GM19023 (cell line): Measurements from ENCODE around the gene PSD.

Source experiments
- ATAC-seq: cut with Tn5 transposase; IDR thresholded peaks from one replicate; pipeline ENCODE4 v1.9.1; 2021; ENCODE audit warnings: mild to moderate bottlenecking, moderate library complexity; ENCODE audit not compliant: unreplicated experiment

PSD gene

DNA sequence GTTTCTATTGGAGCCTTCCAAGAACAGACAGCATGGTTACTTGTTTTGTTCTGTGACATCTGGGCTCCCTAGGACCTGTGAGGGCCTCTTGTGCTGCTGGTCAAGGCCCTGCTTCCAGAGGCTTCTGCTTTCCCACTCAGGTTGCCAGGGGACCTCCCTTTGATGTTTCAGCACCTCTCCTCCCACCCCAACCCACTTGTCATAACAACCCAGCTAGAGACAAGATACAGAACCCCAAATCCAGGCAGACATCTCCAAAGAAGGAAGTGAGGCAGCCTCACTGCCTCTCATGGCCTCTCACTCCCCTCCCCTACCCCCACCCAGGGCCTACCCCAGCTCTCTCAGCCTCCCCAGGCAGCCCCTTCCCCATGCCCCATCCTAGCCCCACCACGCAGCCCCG, 11.8 kb downstream of the PSD start:
- ATAC-seq, result no peak

GRCh38 chr10:102405632-102406031, 13.0 kb downstream of the PSD start:
- no peak for ATAC-seq

DNA sequence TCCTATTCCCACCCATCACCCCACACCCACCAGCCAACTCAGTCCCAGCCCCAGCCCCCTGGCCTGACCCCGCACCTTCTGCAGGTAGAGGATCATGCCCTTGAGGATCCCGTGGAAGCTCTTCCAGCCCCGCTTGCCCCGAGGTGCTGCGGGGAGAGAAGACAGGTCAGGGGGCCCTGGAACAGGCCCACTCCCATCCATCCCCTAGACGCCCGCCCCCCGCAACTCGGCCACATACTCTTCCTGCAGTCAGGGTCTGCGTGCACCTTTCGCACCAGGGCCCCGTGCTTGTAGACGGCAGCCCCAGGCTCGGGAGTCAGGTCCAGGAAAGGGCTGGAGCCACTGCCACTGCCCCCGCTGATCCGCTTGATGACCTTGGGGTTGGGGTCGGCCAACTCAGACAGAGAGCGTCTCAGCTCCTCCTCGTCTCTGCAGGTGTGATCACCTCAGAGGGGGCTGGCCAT, 13.4 kb downstream of the PSD start:
- no peak for ATAC-seq

DNA sequence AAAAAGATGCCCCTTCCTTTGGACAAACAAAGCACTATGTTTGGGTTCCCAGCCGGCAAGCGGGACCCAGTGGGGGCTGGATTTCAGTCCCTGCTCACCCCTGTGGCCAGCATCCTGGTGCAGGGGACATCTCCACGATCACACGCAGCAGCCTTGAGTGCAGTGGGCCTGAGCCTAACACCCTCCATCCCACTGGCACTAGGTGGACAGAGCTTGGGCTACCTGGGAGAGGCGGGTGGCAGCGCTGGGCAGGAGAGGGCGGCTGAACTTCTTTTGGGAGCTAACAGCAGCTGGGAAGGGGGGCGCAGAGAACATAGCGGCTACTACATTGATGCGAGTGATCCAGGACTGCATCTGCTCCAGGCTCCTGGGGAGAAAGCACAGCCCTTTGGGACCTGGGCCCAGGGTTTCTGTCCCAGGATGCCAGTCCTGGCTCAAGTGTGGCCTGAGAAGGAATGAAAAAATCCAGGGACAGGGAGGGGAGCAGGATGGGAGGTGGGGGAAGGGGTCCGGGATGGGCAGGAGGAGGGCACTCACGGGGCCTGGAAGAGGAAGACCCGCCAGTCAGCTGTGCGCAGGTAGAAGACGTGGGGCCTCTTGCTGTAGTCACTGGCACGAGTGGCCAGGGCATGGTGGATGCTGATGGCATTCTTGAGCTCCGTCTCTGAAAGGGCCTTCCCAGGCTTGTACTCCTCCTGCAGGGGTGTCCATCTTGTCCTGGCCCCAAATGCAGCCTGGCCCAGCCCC, 14.1 kb downstream of the PSD start:
- no peak for ATAC-seq

DNA sequence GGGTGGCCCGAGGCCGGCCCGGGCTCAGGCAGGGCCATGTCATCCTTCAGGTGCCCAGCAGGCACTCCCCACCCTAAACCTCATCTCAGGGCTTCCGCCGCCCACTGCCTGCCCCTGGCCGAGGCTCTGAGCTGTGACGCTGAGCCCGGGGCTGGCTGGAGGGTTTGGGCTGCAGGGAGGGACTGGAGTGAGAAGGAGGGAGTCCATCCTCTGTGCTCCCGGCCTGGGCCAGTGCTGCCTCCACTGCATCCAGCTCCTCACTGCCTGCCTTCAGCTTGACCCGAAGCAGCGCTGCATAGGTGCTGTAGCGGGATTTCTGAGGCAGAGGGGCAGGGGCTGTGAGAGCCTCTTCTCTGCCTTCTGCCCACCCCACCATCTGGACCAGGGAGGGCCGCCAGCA, 15.5 kb downstream of the PSD start:
- ATAC-seq, result no peak

- no peak for ATAC-seq
Measured at GRCh38 chr10:102402512-102402896, 16.1 kb downstream of the PSD start.

- ATAC-seq, result no peak
Measured at GRCh38 chr10:102401735-102402511, 16.7 kb downstream of the PSD start.

DNA sequence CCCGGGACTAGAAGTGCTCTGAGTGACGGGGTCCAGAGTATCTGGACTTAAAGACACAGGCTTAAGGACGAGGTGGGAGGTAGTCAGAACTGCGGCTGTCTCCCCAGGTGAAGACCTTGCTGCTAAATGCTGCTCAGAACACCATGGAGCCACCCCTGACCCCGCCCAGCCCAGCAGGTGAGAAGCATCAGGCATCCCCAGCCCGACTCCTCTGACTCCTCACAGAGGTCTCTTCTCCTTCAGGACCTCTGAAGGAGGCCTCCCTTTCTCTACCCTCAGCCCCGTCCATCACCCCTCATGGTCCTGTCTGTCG, 17.3 kb downstream of the PSD start:
- ATAC-seq, result no peak

DNA sequence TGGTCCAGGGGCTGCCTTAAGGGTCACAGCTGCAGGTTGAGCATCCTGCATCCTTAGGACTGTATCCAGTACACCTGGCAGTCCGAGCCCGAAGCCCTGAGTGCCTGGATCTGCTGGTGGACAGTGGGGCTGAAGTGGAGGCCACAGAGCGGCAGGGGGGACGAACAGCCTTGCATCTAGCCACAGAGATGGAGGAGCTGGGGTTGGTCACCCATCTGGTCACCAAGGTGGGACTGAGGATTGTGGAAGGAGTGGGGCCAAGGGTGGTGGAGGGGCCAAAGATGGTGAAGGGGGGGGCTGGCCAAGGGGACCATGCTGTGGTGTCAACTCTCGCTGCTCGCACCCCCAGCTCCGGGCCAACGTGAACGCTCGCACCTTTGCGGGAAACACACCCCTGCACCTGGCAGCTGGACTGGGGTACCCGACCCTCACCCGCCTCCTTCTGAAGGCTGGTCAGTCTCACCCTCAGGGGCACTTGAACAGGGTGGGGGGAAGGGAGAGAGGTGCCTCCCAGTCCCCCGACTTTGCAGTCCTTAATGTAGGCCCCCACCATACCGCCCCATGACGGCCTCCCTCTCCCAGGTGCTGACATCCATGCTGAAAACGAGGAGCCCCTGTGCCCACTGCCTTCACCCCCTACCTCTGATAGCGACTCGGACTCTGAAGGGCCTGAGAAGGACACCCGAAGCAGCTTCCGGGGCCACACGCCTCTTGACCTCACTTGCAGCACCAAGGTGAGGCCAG, 17.8 kb downstream of the PSD start:
- ATAC-seq, result no peak

GRCh38 chr10:102400076-102400475, 18.5 kb downstream of the PSD start:
- no peak for ATAC-seq

DNA sequence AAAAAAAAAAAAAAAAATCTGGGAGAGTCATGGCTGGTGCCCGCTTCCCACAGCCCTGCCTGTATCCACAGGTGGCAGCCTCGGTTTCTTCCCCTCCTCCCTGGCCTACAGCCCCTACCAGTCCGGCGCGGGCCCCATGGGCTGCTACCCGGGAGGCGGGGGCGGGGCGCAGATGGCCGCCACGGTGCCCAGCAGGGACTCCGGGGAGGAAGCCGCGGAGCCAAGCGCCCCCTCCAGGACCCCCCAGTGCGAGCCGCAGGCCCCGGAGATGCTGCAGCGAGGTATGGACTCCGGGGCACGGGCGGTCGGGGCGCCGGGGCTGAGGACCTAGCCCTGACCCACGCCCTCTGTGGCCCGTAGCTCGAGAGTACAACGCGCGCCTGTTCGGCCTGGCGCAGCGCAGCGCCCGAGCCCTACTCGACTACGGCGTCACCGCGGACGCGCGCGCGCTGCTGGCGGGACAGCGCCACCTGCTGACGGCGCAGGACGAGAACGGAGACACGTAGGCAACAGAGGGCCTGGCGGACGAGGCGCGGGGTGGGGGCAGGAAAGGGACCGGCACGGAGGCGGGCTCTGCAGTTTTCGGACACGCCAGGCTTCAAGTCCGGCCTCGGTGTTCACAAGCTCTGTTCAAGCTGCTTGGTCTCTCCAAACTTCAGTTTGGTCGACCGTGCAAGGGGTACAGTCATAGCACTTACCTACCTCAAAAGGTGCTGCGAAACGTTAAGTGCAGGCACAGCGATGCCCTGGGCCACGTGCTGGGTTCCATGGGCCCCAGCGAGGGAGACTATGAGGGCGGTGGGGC, 19.2 kb downstream of the PSD start:
- peak; percentile 49 for ATAC-seq

GRCh38 chr10:102398172-102399020, 20.2 kb downstream of the PSD start:
- no peak for ATAC-seq

- ATAC-seq, result no peak
Measured at GRCh38 chr10:102397222-102398171, 21.1 kb downstream of the PSD start.

DNA sequence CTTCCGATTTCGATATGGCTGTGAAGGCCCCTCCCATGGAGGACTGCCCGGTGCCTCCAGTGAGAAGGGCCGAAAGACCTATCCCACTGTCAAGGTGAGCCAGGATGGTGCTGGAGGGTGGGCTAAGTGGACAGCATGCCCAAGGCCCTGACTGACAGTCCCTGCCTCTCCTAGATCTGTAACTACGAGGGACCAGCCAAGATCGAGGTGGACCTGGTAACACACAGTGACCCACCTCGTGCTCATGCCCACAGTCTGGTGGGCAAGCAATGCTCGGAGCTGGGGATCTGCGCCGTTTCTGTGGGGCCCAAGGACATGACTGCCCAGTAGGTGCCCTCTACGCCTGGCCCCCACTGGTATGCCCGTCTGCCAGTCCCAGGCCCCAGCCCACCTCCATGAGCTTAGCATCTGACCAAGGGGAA, 21.8 kb downstream of the PSD start:
- ATAC-seq, result no peak

DNA sequence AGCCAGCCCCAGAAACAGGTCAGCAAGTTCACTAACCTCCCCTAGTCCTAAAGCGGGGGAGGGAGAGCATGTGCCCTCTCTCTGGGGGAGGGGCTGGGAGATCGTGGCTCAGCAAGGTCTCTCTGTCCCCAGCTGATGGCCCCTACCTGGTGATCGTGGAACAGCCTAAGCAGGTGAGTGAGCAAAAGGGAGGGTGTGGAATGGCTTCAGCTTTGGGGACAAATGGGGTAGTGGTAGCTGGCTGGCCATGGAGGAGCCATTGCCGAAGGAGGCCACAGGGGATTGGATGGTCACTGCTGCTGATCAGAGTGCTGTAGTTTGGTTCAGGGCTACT, 22.3 kb downstream of the PSD start:
- ATAC-seq, result no peak

DNA sequence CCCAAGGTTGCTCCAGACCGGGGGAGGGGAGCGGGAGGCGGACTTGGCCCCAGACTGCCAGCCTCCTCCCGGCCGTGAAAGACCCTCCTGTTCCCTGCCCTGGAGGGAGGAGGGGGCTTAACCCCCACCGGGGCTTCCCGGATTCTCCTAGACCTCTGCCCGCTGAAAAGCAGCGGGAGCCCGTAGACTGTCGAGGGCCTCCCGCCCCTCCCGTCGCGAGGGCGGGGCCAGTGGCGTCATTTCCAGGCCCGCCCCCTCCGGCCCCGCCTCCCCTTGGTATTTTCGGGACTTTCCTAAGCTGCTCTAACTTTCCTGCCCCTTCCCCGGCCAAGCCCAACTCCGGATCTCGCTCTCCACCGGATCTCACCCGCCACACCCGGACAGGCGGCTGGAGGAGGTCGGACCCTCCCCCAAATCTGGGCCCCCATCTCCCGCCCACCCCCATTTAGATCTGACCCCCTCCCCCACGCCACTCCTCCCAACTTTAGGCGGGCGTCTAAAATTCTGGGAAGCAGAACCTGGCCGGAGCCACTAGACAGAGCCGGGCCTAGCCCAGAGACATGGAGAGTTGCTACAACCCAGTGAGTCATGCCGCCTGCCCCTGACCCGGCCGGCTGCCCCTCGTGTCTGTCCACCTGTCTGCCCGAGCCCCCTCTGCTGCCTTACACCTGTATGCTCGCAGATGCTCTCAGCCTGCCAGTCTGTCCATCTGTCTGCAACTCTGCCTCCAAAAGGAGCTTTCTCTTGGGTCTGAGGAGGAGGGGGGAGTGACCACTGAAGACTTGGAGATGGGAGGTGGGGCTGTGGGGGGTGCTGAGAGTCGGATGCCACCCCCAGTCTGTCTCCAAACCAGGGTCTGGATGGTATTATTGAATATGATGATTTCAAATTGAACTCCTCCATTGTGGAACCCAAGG, 22.9 kb downstream of the PSD start, which contains the start of gene NFKB2:
NFKB2 (plus strand) TSS at position 306 of the 917 bp plus-strand sequence; CDS start at position 561, 255 bp downstream.
- peak; percentile 34 for ATAC-seq

- peak; percentile 1 for ATAC-seq
Measured at GRCh38 chr10:102394801-102395399, 23.7 kb downstream of the PSD start.
